ENCODE data around the gene SRSF3. TPM values are rescaled to one million over a fixed set of nuclear protein-coding genes. Genes with fewer than 3 reads are reported as not detected.
A peak's percentile ranks its signal among the peaks of the same experiment; 100 is the strongest.
"Not testable (repeated sequence)": the region's sequence is repeated elsewhere in the genome, so short reads cannot be mapped to it uniquely, and the experiment has no call there.

SRSF3 gene
- total RNA-seq, 1 donor from 2014 or later, result 218 TPM

- intact Hi-C loops (cut with DNase I), result no loop called here
- no peak for ATAC-seq
- no peak for DNase-seq (ENCODE audit: low spot score)
These were observed 6.5 kb downstream of the SRSF3 start for GRCh38 chr6:36600564-36601146.

GRCh38 chr6:36601818-36602217 is 7.7 kb downstream of the SRSF3 start:
- intact Hi-C loops (cut with DNase I); DNase-seq (ENCODE audit: low spot score): not testable (repeated sequence)

GRCh38 chr6:36603222-36604089 is 9.3 kb downstream of the SRSF3 start:
- DNase-seq (ENCODE audit: low spot score) (no peak), ATAC-seq (no peak)
- intact Hi-C loops (cut with DNase I), result no loop called here

More at GRCh38 chr6:36601818-36602217, 7.7 kb downstream of the SRSF3 start:
- ATAC-seq, result not testable (repeated sequence)

GRCh38 chr6:36604090-36605060 is 10.2 kb downstream of the SRSF3 start:
- no peak for DNase-seq (ENCODE audit: low spot score)
- no peak for ATAC-seq
- intact Hi-C loops (cut with DNase I), result no loop called here

- ATAC-seq (no peak), DNase-seq (ENCODE audit: low spot score) (no peak)
- intact Hi-C loops (cut with DNase I), result no loop called here
These were observed 11.0 kb downstream of the SRSF3 start for GRCh38 chr6:36605143-36605542.

GRCh38 chr6:36605560-36606391 is 11.6 kb downstream of the SRSF3 start:
- ATAC-seq (no peak), DNase-seq (ENCODE audit: low spot score) (peak; percentile 37)

GRCh38 chr6:36607305-36607682 is 13.1 kb downstream of the SRSF3 start:
- peak; percentile 2 for ATAC-seq
- DNase-seq (ENCODE audit: low spot score), result peak; percentile 47
- intact Hi-C loops (cut with DNase I), result not testable (repeated sequence)

More at GRCh38 chr6:36605560-36606391, 11.6 kb downstream of the SRSF3 start:
- intact Hi-C loops (cut with DNase I), result no loop called here

- intact Hi-C loops (cut with DNase I), result no loop called here
- ATAC-seq (peak; percentile 6), DNase-seq (ENCODE audit: low spot score) (peak; percentile 47)
These were observed 13.7 kb downstream of the SRSF3 start for GRCh38 chr6:36607683-36608386.

- ATAC-seq (no peak), DNase-seq (ENCODE audit: low spot score) (peak; percentile 19)
- intact Hi-C loops (cut with DNase I), result no loop called here
These were observed 14.8 kb downstream of the SRSF3 start for GRCh38 chr6:36608788-36609563.

GRCh38 chr6:36609582-36609981 is 15.4 kb downstream of the SRSF3 start:
- intact Hi-C loops (cut with DNase I), result no loop called here
- no peak for ATAC-seq
- peak; percentile 8 for DNase-seq (ENCODE audit: low spot score)

- no peak for ATAC-seq
- DNase-seq (ENCODE audit: low spot score), result peak; percentile 44
- intact Hi-C loops (cut with DNase I), result no loop called here
These were observed 16.1 kb downstream of the SRSF3 start for GRCh38 chr6:36610041-36610955.

- ATAC-seq (no peak), DNase-seq (ENCODE audit: low spot score) (peak; percentile 23)
- intact Hi-C loops (cut with DNase I), result no loop called here
These were observed 16.8 kb downstream of the SRSF3 start for GRCh38 chr6:36610956-36611336.

GRCh38 chr6:36611679-36612078 is 17.5 kb downstream of the SRSF3 start:
- DNase-seq (ENCODE audit: low spot score); ATAC-seq; intact Hi-C loops (cut with DNase I): not testable (repeated sequence)

- intact Hi-C loops (cut with DNase I), result no loop called here
- ATAC-seq (no peak), DNase-seq (ENCODE audit: low spot score) (peak; percentile 42)
These were observed 18.0 kb downstream of the SRSF3 start for GRCh38 chr6:36612101-36612625.

- intact Hi-C loops (cut with DNase I), result no loop called here
These were observed 19.2 kb downstream of the SRSF3 start for GRCh38 chr6:36613200-36613995.

More at GRCh38 chr6:36613200-36613995, 19.2 kb downstream of the SRSF3 start:
- DNase-seq (ENCODE audit: low spot score) (no peak), ATAC-seq (no peak)
